Measurements from ENCODE around the gene VASN. TPM values are rescaled to one million over a fixed set of nuclear protein-coding genes. Genes with fewer than 3 reads are reported as not detected.

VASN gene
- total RNA-seq, 2 donors from 2014 or later = 14.3 to 22.1 TPM

GRCh38 chr16:4350365-4350786 is 21.3 kb upstream of the VASN start:
- no peaks in the 10 kb centered on the region for H3K9me3 ChIP-seq
- peaks cover 48% of the 10 kb centered on the region for H3K4me1 ChIP-seq
- TF ChIP-seq CTCF (IDR thresholded peaks at IDR 0.05) = no peak
- TF ChIP-seq POLR2A (IDR thresholded peaks at IDR 0.05) = no peak
- H3K27me3 ChIP-seq = no peaks in the 10 kb centered on the region
- H3K36me3 ChIP-seq (replicated peaks in 1 of 2; ENCODE audit: insufficient read depth in 1 of 2, low read depth in 2 of 2) = no peaks in the 10 kb centered on the region
- 29 to 54% methylated on average over 13 to 24 of the region's 24 CpGs for WGBS, 2 donors
- H3K27ac ChIP-seq = peak overlapping the region; percentile 57 to 87 (median 74)
- DNase-seq (no peak), ATAC-seq (peak; percentile 28)
- H3K4me3 ChIP-seq = peak overlapping the region; percentile 27 to 51
- intact Hi-C loops (cut with DNase I) = no loop called here

GRCh38 chr16:4350787-4351659 is 20.6 kb upstream of the VASN start, which contains the start of gene PAM16:
PAM16 (minus strand) TSS chr16:4351321; CDS start chr16:4351234, 87 bp downstream.
- WGBS, 2 donors = 0 to 1% methylated on average over 32 to 81 of the region's 81 CpGs
- Histone ChIP-seq H3K4me3 (peak within 1 kb of the TSS; percentile 27 to 51), H3K27ac (peak within 1 kb of the TSS; percentile 57 to 87 (median 74)), H3K4me1 (peaks cover 42% of the 10 kb centered on the region), H3K9me3 (no peaks in the 10 kb centered on the region), H3K36me3 (replicated peaks in 1 of 2; ENCODE audit: insufficient read depth in 1 of 2, low read depth in 2 of 2) (no peaks in the 10 kb centered on the region), H3K27me3 (no peaks in the 10 kb centered on the region)
- TF ChIP-seq CTCF (IDR thresholded peaks at IDR 0.05) = peak in 1 of 7 experiments; percentile 9
- TF ChIP-seq POLR2A (IDR thresholded peaks at IDR 0.05) = peak in 2 of 3 donors; percentile 29 to 43
- ATAC-seq = peak; percentile 95
- peak; percentile 96 to 98 (median 97) for DNase-seq
- intact Hi-C loops (cut with DNase I) = no loop called here

- 66 to 68% methylated on average over 7 of the region's 7 CpGs for WGBS, 2 donors
- no peak for DNase-seq
- no peak overlapping the region for H3K4me3 ChIP-seq
- TF ChIP-seq POLR2A (IDR thresholded peaks at IDR 0.05) (no peak), CTCF (IDR thresholded peaks at IDR 0.05) (no peak)
- H3K36me3 ChIP-seq (replicated peaks in 1 of 2; ENCODE audit: insufficient read depth in 1 of 2, low read depth in 2 of 2) = no peaks in the 10 kb centered on the region
- H3K4me1 ChIP-seq = peaks cover 33% of the 10 kb centered on the region
- intact Hi-C loops (cut with DNase I) = no loop called here
- peak overlapping the region in 1 of 4 donors; percentile 4 for H3K27ac ChIP-seq
- H3K9me3 ChIP-seq = no peaks in the 10 kb centered on the region
- H3K27me3 ChIP-seq = no peaks in the 10 kb centered on the region
- ATAC-seq = no peak
Observed at GRCh38 chr16:4351880-4352279, 19.8 kb upstream of the VASN start.

GRCh38 chr16:4352843-4353242 is 18.8 kb upstream of the VASN start:
- Histone ChIP-seq H3K27ac (no peak overlapping the region), H3K4me3 (no peak overlapping the region), H3K4me1 (peaks cover 25% of the 10 kb centered on the region), H3K36me3 (replicated peaks in 1 of 2; ENCODE audit: insufficient read depth in 1 of 2, low read depth in 2 of 2) (no peaks in the 10 kb centered on the region), H3K27me3 (no peaks in the 10 kb centered on the region), H3K9me3 (no peaks in the 10 kb centered on the region)
- DNase-seq (no peak), ATAC-seq (no peak)
- intact Hi-C loops (cut with DNase I) = no loop called here
- no peak for TF ChIP-seq POLR2A (IDR thresholded peaks at IDR 0.05)
- no peak for TF ChIP-seq CTCF (IDR thresholded peaks at IDR 0.05)
- WGBS, 2 donors = 84 to 92% methylated on average over 5 of the region's 5 CpGs

Measured in body of pancreas (tissue), 4 donors.